B cell (primary cell): ENCODE data around the gene CELF2. TPM values are rescaled to one million over a fixed set of nuclear protein-coding genes. Genes with fewer than 3 reads are reported as not detected.

ENCODE experiments used
- ATAC-seq: fragments of 200-7000 bp; cut with Tn5 transposase; one replicate; pipeline ENCODE4 v1.10.0; 2021; ENCODE audit warnings: low read depth, mild to moderate bottlenecking, moderate number of reproducible peaks, moderate library complexity
- CTCF ChIA-PET: fragments of 350-600 bp; sonication (Branson Sonifier 250); formaldehyde crosslinking; loops from one replicate; lab custom pipeline; 2021; ENCODE audit warnings: antibody characterized with exemption, inconsistent platforms; lab: Charles Lee
- POLR2A ChIA-PET: fragments of 350-600 bp; sonication (Branson Sonifier 250); formaldehyde crosslinking; loops from one replicate; lab custom pipeline; 2021; ENCODE audit warnings: antibody characterized with exemption; lab: Charles Lee
- DNase-seq: peaks from one replicate; pipeline ENCODE4 v3.0.0; 2013
- H2AFZ ChIP-seq: 2 replicates; pipeline ENCODE4 v1.6.1; 2012; ENCODE audit warnings: mild to moderate bottlenecking, low read depth, low read length; ENCODE audit not compliant: insufficient read depth, poor library complexity, severe bottlenecking
- H3K27ac ChIP-seq, 2 donors: 1 replicate in 1 of 2; 2 replicates in 1 of 2; pipeline ENCODE4 v1.5.1; 2012 to 2013; ENCODE audit warnings: low read length in 2 of 2, mild to moderate bottlenecking in 2 of 2, moderate library complexity in 1 of 2
- H3K27me3 ChIP-seq, 4 experiments: fragments of 200-600 bp in 1 of 4; sonication (generic) in 1 of 4; replicated peaks in 1 of 4; 1 replicate in 2 of 4; 2 replicates in 2 of 4; pipeline versions ENCODE4 v1.6.1 to v1.7.0; 2013 to 2016; ENCODE audit warnings: low read length in 3 of 4, mild to moderate bottlenecking in 2 of 4, mixed read lengths in 1 of 4, moderate library complexity in 1 of 4; ENCODE audit not compliant: insufficient read depth in 4 of 4, control insufficient read depth in 3 of 4; ENCODE audit errors: control extremely low read depth in 1 of 4
- H3K36me3 ChIP-seq, 2 experiments: replicated peaks in 1 of 2; 1 replicate in 1 of 2; 2 replicates in 1 of 2; pipeline versions ENCODE4 v1.6.1 to v1.7.1; 2013; ENCODE audit warnings: low read length in 1 of 2; ENCODE audit not compliant: insufficient read depth in 2 of 2, control insufficient read depth in 1 of 2; ENCODE audit errors: control extremely low read depth in 1 of 2, extremely low read depth in 1 of 2
- H3K4me1 ChIP-seq, 2 donors: fragments of 200-600 bp in 1 of 2; sonication (generic) in 1 of 2; 1 replicate in 1 of 2; 2 replicates in 1 of 2; pipeline versions ENCODE4 v1.5.1 to v1.6.1; 2013 to 2017; ENCODE audit warnings: low read length in 2 of 2; ENCODE audit not compliant: control insufficient read depth in 2 of 2, insufficient read depth in 2 of 2
- H3K4me2 ChIP-seq: replicated peaks from 2 replicates; pipeline ENCODE3; 2012; ENCODE audit warnings: mild to moderate bottlenecking, low read depth, low read length; ENCODE audit not compliant: poor library complexity, severe bottlenecking
- H3K4me3 ChIP-seq, 5 experiments: fragments of 200-600 bp in 1 of 5; sonication (generic) in 1 of 5; 1 replicate in 3 of 5; 2 replicates in 2 of 5; pipeline versions ENCODE4 v1.5.1 to v1.7.0; 2011 to 2016; ENCODE audit warnings: low read length in 4 of 5, mild to moderate bottlenecking in 4 of 5, low read depth in 2 of 5, control low read depth in 1 of 5, moderate library complexity in 1 of 5; ENCODE audit not compliant: insufficient read depth in 1 of 5; ENCODE audit errors: control extremely low read depth in 1 of 5, extremely low read depth in 1 of 5
- H3K79me2 ChIP-seq: fragments of 200-600 bp; sonication (generic); one replicate; pipeline ENCODE4 v1.6.0; 2016; ENCODE audit warnings: low read length; ENCODE audit not compliant: control insufficient read depth, insufficient read depth
- H3K9ac ChIP-seq: fragments of 200-600 bp; sonication (generic); 2 replicates; pipeline ENCODE4 v1.6.1; 2017; ENCODE audit warnings: mild to moderate bottlenecking, low read length, moderate library complexity
- H3K9me3 ChIP-seq, 3 donors: one replicate each; pipeline versions ENCODE4 v1.6.1 to v1.7.1; 2013; ENCODE audit warnings: low read length in 2 of 3; ENCODE audit not compliant: control insufficient read depth in 2 of 3, insufficient read depth in 1 of 3; ENCODE audit errors: control extremely low read depth in 1 of 3
- H4K20me1 ChIP-seq: 2 replicates; pipeline ENCODE4 v1.6.0; 2012; ENCODE audit warnings: mild to moderate bottlenecking, low read length; ENCODE audit not compliant: insufficient read depth, control insufficient read depth, poor library complexity, severe bottlenecking
- H3K27ac Mint-ChIP-seq: one replicate; pipeline ENCODE4 v1.8.0; 2021; ENCODE audit warnings: mixed read lengths
- H3K27me3 Mint-ChIP-seq: one replicate; pipeline ENCODE4 v1.8.0; 2021; ENCODE audit warnings: mixed read lengths
- H3K4me1 Mint-ChIP-seq: one replicate; pipeline ENCODE4 v1.8.0; 2021; ENCODE audit warnings: mixed read lengths
- H3K4me3 Mint-ChIP-seq: one replicate; pipeline ENCODE4 v1.8.0; 2021; ENCODE audit warnings: mixed read lengths
- H3K9me3 Mint-ChIP-seq: one replicate; pipeline ENCODE4 v1.8.0; 2022; ENCODE audit warnings: mixed read lengths; ENCODE audit not compliant: insufficient read depth
- CTCF ChIP-seq: fragments of 200-600 bp; IDR thresholded peaks from one replicate; pipeline ENCODE4 v1.8.0; 2022; ENCODE audit warnings: antibody characterized with exemption, mild to moderate bottlenecking
- EZH2 ChIP-seq: IDR thresholded peaks from 2 replicates; pipeline ENCODE4 v1.6.1; 2012; ENCODE audit warnings: borderline replicate concordance, low read depth, mild to moderate bottlenecking, moderate library complexity, low read length; ENCODE audit not compliant: insufficient read depth, poor library complexity, severe bottlenecking
- whole genome bisulfite sequencing: methylation state at CpG from one replicate; pipeline ENCODE4 v1.1.5; 2013; ENCODE audit warnings: missing lambda C conversion rate; ENCODE audit not compliant: insufficient coverage; 5-methylcytosine and 5-hydroxymethylcytosine counted together
- intact Hi-C: fragments of 100-400 bp; cut with micrococcal nuclease; formaldehyde crosslinking; loops from one replicate; pipeline ENCODE4 v1.10.0; 2022
- polyA plus RNA-seq: library from polyadenylated mRNA; depleted of rRNA; stranded (reverse); fragments of >200 nt; gene quantifications from 2 replicates; pipeline ENCODE4 v1.2.3, GENCODE V29; 2012
- total RNA-seq, 2 donors: library from RNA; stranded (reverse); fragments of 120-200 nt in 1 of 2; gene quantifications; 1 replicate in 1 of 2; 2 replicates in 1 of 2; pipeline versions ENCODE4 v1.2.3 to v1.2.4, GENCODE V29; 2013 to 2022

Gene CELF2
- total and polyA plus RNA-seq, 2 donors (not counting 1 experiment from before 2014, with no cell fraction given): 59.5 to 112 TPM

GRCh38 chr10:11303361-11304170 is 285.9 kb downstream of the CELF2 start:
- H3K9me3 Mint-ChIP-seq: peaks cover 7% of the 10 kb centered on the region
- intact Hi-C loops: no loop called here
- peaks cover 33 to 94% of the 10 kb centered on the region in 2 experiments for H3K36me3 ChIP-seq
- no peaks in the 10 kb centered on the region for H3K27me3 Mint-ChIP-seq
- WGBS: 95% methylated on average over 10 of the region's 14 CpGs
- H3K9me3 ChIP-seq: peaks cover 0 to 23% (median 16%) of the 10 kb centered on the region in 3 donors
- no peak overlapping the region for H3K27ac ChIP-seq
- DNase-seq (no peak), ATAC-seq (no peak)
- no peak overlapping the region for H3K4me2 ChIP-seq
- H3K4me1 Mint-ChIP-seq: no peaks in the 10 kb centered on the region
- peaks cover 57% of the 10 kb centered on the region for H3K79me2 ChIP-seq
- H3K4me3 ChIP-seq: no peak overlapping the region
- H4K20me1 ChIP-seq: peaks cover 75% of the 10 kb centered on the region
- POLR2A ChIA-PET: no interaction called here
- no peak overlapping the region for H3K4me3 Mint-ChIP-seq
- H3K27me3 ChIP-seq: no peaks in the 10 kb centered on the region
- CTCF ChIA-PET: interaction anchor here (1.0 kb wide), 1 partner anchor 159 kb away, joined by 4 read pairs; no protein-coding TSS in a partner anchor
- TF ChIP-seq EZH2 (no peak), CTCF (no peak)
- no peak overlapping the region for H2AFZ ChIP-seq
- H3K4me1 ChIP-seq: no peaks in the 10 kb centered on the region
- H3K27ac Mint-ChIP-seq: no peak overlapping the region
- no peak overlapping the region for H3K9ac ChIP-seq
